ENCODE results near the gene CTNNA1.

Gene CTNNA1

DNA sequence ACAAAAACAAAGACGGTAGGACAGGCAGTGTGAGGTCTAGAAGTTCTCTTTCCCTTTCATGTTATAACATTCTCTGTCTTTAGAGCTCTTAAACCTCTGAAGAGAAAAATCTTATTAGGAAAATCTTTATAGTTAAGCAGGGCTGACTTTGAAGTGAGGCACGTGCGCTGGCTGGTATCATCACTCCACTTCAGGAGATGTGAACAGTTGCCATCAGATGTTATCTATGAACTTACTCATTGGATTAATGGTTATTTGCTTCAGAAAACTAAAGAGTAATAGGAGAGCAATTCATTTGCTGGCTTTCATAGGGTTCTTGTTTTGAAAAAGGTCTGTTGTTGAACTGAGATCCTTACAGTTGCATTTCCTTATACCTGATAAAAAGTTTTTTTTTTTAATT lies 96.2 kb downstream of the CTNNA1 start:
- H3K36me3 ChIP-seq, result no peaks in the 10 kb centered on the region
- no peaks in the 10 kb centered on the region for H3K4me1 ChIP-seq (ENCODE audit: control insufficient read depth in 1 of 2, insufficient read depth in 1 of 2, low read depth in 1 of 2, low read length in 1 of 2)
- H3K9me3 ChIP-seq, result no peaks in the 10 kb centered on the region
- TF ChIP-seq, protein P1, sequence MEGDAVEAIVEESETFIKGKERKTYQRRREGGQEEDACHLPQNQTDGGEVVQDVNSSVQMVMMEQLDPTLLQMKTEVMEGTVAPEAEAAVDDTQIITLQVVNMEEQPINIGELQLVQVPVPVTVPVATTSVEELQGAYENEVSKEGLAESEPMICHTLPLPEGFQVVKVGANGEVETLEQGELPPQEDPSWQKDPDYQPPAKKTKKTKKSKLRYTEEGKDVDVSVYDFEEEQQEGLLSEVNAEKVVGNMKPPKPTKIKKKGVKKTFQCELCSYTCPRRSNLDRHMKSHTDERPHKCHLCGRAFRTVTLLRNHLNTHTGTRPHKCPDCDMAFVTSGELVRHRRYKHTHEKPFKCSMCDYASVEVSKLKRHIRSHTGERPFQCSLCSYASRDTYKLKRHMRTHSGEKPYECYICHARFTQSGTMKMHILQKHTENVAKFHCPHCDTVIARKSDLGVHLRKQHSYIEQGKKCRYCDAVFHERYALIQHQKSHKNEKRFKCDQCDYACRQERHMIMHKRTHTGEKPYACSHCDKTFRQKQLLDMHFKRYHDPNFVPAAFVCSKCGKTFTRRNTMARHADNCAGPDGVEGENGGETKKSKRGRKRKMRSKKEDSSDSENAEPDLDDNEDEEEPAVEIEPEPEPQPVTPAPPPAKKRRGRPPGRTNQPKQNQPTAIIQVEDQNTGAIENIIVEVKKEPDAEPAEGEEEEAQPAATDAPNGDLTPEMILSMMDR (IDR thresholded peaks at IDR 0.05), result no peak
- no peaks in the 10 kb centered on the region for H3K27me3 ChIP-seq
- no peak overlapping the region for H3K4me3 ChIP-seq (ENCODE audit: low read depth in 1 of 2, low read length in 1 of 2)
- H3K27ac ChIP-seq, result no peak overlapping the region

DNA sequence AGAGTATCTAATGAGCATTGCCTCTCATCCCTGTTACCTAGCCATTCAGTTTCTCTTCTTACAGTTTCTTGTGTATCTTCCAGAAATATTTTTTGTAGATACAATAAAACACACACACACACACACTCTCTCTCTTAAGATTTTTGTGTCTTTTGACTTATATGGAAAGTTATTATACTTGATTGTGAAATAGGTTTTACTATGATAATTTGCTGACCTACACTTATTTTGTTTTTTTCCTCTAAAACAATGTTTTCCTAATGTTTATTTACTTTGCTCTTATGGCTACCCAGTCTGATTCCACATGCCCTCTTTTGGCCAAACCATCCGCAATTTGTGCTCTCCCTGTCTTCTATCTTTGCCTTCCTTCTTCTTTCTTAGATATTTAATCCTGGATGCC lies 96.7 kb downstream of the CTNNA1 start:
- TF ChIP-seq, protein P1 (IDR thresholded peaks at IDR 0.05), result no peak
- H3K27ac ChIP-seq, result no peak overlapping the region
- H3K9me3 ChIP-seq, result no peaks in the 10 kb centered on the region
- H3K4me3 ChIP-seq (ENCODE audit: low read depth in 1 of 2, low read length in 1 of 2), result no peak overlapping the region
- H3K36me3 ChIP-seq, result no peaks in the 10 kb centered on the region
- H3K4me1 ChIP-seq (ENCODE audit: control insufficient read depth in 1 of 2, insufficient read depth in 1 of 2, low read depth in 1 of 2, low read length in 1 of 2), result no peaks in the 10 kb centered on the region
- H3K27me3 ChIP-seq, result no peaks in the 10 kb centered on the region

DNA sequence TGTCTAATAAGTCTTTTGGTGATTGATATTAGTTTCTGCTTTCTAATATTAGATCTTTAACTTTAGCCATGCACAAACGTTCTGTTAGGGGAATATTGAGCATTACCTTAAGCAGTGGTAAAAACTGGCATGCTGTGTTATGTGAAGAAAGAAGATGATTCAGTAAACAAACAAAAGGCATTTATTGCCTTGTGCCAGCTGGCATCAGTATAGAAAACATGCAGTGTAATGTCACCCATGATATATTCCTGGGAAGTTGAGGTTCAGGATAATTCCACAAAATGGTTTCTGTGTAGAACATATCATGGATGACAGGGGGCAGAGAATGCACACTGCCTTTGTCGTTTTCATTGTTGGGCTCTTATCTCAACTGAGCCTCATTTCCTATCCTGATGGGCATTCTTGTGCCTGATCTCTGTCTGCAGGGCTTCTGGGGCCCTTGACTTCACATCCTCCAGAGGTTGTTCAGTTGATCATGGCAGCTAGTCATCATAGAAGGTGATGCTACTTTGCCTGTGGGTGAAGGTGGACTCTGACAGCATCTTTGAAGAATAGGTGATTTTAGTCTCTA lies 97.7 kb downstream of the CTNNA1 start:
- H3K27me3 ChIP-seq, result no peaks in the 10 kb centered on the region
- H3K9me3 ChIP-seq, result no peaks in the 10 kb centered on the region
- H3K4me3 ChIP-seq (ENCODE audit: low read depth in 1 of 2, low read length in 1 of 2), result no peak overlapping the region
- H3K27ac ChIP-seq, result no peak overlapping the region
- TF ChIP-seq, protein P1 (IDR thresholded peaks at IDR 0.05), result no peak
- no peaks in the 10 kb centered on the region for H3K36me3 ChIP-seq
- H3K4me1 ChIP-seq (ENCODE audit: control insufficient read depth in 1 of 2, insufficient read depth in 1 of 2, low read depth in 1 of 2, low read length in 1 of 2), result no peaks in the 10 kb centered on the region

DNA sequence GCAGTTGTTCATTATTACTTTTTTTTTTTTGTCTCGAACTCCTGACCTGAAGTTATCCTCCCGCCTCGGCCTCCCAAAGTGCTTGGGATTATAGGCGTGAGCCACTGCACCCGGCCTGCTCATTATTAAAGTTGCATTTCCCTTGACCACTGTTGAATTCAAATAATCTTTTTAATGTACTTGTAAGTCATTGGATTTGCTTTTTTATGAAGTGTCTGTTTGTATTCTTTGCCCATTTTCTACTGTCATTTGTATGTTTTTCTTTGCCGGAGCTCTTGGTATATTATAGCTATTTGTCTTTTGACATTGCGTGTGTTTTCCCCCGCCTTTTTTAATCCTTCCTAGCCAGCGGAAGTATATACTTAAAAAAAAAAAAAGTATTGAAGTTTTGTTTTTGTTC lies 99.9 kb downstream of the CTNNA1 start:
- Histone ChIP-seq H3K9me3 (no peaks in the 10 kb centered on the region), H3K4me1 (ENCODE audit: control insufficient read depth in 1 of 2, insufficient read depth in 1 of 2, low read depth in 1 of 2, low read length in 1 of 2) (no peaks in the 10 kb centered on the region), H3K27ac (no peak overlapping the region), H3K36me3 (no peaks in the 10 kb centered on the region), H3K4me3 (ENCODE audit: low read depth in 1 of 2, low read length in 1 of 2) (no peak overlapping the region), H3K27me3 (no peaks in the 10 kb centered on the region)
- TF ChIP-seq, protein P1 (IDR thresholded peaks at IDR 0.05), result no peak

DNA sequence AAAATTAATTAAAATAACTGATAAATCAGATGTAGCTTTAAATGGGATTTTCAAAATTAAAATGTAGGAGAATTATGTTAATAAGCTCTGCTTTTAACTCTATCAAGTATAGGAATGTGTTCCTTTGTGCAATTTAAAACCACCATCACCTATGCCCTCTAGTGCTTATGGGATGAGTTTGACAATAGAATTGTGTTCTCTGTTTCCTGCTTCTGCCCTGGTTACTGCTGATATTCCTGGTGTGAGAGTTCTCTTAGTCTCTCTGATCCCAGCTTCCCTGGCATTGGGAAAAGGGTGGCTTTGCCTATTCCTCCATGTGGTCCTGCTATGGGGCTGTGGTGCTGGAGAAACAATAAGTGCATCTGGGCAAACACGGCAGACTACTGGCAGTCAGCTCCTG lies 113.8 kb downstream of the CTNNA1 start:
- no peaks in the 10 kb centered on the region for H3K36me3 ChIP-seq
- no peaks in the 10 kb centered on the region for H3K9me3 ChIP-seq
- peaks cover 0 to 3% of the 10 kb centered on the region in 2 experiments for H3K4me1 ChIP-seq (ENCODE audit: control insufficient read depth in 1 of 2, insufficient read depth in 1 of 2, low read depth in 1 of 2, low read length in 1 of 2)
- H3K27me3 ChIP-seq, result peaks cover 16% of the 10 kb centered on the region
- TF ChIP-seq, protein P1 (IDR thresholded peaks at IDR 0.05), result no peak
- no peak overlapping the region for H3K4me3 ChIP-seq (ENCODE audit: low read depth in 1 of 2, low read length in 1 of 2)
- no peak overlapping the region for H3K27ac ChIP-seq

DNA sequence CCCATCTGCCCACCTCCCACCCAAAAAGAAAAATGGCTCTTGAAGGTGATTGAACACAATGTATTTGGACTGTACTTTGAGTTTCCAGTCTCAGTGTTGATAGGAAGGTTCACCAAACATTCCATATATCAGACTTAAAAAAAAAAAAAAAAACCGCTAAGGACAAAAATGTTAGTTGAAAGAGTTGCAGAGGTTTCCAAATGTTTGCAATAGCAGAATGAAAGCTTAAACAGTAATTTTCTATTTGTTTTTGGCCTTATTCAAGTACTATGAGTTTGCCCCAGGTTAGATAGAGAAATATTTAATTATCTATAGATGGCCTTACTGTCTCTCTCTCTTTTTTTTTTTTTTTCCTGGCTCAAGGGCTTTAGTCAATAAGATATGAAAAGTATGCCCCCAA lies 115.8 kb downstream of the CTNNA1 start:
- peaks cover 0 to 3% of the 10 kb centered on the region in 2 experiments for H3K4me1 ChIP-seq (ENCODE audit: control insufficient read depth in 1 of 2, insufficient read depth in 1 of 2, low read depth in 1 of 2, low read length in 1 of 2)
- no peak overlapping the region for H3K4me3 ChIP-seq (ENCODE audit: low read depth in 1 of 2, low read length in 1 of 2)
- H3K27me3 ChIP-seq, result peaks cover 16% of the 10 kb centered on the region
- H3K27ac ChIP-seq, result no peak overlapping the region
- TF ChIP-seq, protein P1 (IDR thresholded peaks at IDR 0.05), result no peak
- no peaks in the 10 kb centered on the region for H3K36me3 ChIP-seq
- no peaks in the 10 kb centered on the region for H3K9me3 ChIP-seq
